ENCODE results near the gene RIOK2. TPM values are rescaled to one million over a fixed set of nuclear protein-coding genes. Genes with fewer than 3 reads are reported as not detected.
"Not testable (repeated sequence)": the region's sequence is repeated elsewhere in the genome, so short reads cannot be mapped to it uniquely, and the experiment has no call there.

The RIOK2 gene
- 10 to 100 TPM; 40.0 to 44.4 TPM for total RNA-seq

DNA sequence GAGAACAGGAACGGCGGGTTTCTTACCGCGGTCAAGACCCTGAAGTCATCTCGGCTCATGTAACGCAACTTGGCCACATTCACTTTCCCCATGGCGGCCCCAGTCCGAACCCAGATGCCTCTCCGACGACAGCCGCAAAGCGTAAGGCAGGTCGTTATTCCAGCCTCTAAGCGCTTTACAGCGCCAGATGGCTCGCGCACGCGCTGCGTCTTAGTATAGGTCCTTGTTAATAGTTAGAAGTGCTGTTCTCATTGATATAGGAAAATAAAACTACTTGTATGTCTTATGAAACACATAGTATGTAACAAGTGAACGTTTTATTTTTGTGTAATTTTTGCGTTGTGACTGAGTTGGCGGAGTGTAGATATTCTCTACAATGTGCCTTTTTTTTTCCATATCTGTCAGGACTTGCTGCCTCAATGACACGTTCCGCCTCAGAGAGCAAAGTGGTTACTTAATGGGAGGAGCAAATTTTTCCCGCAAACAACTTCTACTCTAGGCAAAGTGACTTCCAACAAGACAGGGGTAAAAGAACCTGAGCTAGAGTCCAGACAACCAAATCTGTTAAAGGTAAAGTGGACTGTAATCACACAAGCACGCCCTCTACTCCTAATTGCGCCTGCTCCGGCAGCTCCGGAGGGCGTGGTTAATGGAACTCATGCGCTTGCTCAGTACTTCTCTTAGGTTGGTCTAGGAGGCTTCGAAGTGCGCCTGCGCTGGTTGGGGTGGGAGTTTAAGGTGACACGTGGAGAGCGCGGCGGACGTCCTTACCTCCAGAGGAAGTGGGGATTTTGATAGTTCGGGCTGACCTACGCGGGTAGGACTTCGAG is at the start of gene RIOK2:
Gene RIOK2, minus strand, starts transcription at position 148 of the 830 bp plus-strand sequence. Its CDS starts 56 bp downstream, at position 92.
- POLR2A ChIA-PET: no interaction called here
- CTCF ChIA-PET: no interaction called here

DNA sequence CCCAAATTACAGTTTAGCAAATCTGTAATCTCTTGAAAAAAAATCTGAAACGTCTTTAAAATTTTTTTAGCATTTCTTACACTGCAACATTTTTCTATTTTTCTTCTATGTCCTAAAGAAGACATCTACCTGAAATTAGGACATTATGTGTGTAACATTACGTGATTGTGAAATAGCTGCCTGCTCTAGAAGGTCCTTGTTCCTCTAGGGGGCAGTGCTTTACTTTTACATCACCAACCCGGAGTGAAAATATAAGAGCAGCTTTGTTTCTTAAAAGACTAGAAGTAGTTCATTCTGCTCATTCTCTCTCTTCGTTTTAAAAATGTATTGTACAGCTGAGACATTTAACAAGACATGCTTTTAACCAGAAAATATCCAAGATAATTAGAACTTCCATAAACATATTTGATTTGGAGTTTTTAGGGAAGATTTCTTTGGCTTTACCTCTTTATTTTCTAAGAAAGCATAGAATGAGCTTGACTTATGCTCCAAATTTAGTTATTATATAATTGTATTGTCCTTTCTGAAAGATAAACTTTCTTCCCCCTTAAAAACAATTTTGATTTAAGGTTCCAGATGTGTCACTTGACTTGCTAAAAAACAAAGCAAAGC is 48.1 kb upstream of the RIOK2 start:
- POLR2A ChIA-PET: no interaction called here
- CTCF ChIA-PET: interaction anchor here (1.0 kb wide), 1 partner anchor 1538 kb away, joined by 3 read pairs; no protein-coding TSS in a partner anchor

DNA sequence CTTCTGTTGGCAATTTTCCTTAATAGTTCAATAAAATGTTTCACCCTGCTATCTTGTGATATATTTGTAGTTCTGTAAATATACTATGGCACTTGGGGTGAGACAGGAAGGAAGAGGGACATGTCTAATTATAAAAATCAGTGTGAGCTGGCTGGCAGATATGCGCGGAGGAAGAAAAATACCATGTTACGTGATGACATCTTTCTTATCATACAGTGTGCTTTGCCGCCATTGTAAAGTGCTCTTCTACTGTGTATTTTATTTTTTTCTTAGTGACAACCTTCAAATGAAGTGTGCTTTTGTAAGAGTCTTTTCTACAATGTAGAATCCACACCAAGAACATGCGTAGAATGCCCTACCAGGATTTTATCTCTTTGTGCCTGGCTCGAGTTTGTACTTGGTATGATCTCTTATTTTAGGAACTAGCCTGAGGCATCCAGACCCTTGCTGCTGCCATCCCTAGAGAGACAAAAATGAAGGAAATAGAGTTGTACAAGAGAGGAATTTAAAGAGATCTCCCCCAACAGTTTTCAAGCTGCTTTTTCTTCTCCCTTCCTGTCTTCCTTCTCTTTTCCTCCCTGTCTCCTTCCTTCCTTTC is 46.7 kb upstream of the RIOK2 start:
- ChIA-PET CTCF (interaction anchor here (1.0 kb wide), 1 partner anchor 1539 kb away, joined by 3 read pairs; no protein-coding TSS in a partner anchor), POLR2A (no interaction called here)

DNA sequence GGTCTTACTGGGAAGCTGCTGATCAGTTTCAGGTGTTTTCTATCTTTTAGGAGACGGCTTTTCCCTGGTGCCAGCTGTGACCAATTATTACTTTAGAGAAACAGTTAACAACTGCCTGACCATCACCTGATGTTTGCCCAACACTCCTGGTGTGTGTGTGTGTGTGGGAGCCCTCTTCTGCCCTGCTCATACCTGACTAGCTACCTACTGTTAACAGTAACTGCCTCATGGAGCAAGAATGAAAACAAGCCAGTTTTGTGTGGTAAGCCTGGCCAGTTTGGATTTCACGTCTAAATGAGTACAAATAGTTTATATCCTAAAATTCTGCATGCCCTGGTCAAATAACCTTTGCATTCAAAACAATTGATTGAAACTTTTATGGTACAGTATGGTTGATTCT is 46.1 kb upstream of the RIOK2 start:
- CTCF ChIA-PET: no interaction called here
- POLR2A ChIA-PET: no interaction called here

DNA sequence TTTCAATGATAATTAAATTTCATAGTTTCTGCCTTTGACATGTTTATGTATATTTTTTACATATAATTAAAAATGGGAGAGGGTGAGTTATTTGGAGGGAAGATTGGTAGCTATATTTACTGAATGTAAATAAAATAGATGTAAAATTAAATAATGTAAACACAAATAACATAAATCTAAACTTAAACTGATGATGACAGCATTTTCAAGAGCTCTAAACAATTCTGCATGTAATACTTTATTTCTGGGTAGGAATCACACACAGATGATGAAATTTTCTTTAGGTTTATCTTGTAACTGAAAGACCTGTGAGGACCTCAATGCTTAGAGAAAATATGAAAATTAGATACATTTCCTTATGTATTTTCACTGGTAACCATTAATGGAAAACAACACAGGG is 42.2 kb upstream of the RIOK2 start:
- ChIA-PET POLR2A (no interaction called here), CTCF (no interaction called here)

DNA sequence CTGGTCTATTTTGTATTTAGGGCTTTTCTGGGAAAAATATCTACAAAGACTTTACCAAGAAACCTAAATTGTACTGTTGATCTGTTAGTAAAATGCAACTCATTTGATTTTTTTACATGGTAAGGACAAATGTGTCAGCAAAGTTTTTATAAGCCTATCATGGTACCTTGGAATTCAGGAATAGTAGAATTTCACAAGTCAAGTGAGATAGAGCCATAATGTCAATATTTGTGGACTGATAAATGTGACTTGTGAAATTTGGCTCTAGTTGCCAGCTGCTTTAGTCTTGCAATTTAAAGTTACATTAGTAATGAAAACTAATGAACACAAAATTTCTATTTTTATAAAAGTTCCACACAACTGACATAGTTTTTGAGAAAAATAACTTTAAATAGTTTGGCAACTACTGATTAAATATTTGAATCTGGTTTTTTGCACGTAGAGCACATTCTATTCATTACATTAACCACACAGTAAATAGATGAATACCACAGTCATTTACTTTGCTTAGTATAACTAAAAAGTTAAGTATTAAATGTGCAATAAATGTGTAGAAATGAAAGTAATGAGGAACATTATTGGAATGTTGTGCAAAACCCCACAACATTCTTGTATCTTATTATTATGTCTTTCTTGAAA is 41.2 kb upstream of the RIOK2 start:
- POLR2A ChIA-PET: no interaction called here

DNA sequence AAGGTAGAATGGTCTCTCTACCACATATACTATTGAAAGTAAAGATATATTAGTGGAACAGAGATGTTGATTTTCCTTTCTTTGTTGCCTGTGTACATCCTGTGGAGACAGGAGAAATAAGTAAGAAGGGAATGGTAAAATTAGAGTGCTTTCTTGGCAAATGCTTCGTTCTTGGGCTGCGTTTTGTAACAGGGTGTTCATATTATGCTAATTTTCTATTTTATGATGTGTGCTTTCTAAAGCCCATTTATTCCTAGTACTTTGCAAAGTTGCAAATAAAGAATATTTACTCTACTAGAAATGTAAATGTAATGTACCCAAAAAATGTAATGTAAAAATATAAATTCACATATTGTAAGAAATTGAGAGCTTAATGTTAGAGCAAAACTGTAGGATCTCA is 40.5 kb upstream of the RIOK2 start:
- ChIA-PET CTCF (no interaction called here), POLR2A (no interaction called here)

More for the DNA sequence above, 41.2 kb upstream of the RIOK2 start:
- CTCF ChIA-PET: no interaction called here

DNA sequence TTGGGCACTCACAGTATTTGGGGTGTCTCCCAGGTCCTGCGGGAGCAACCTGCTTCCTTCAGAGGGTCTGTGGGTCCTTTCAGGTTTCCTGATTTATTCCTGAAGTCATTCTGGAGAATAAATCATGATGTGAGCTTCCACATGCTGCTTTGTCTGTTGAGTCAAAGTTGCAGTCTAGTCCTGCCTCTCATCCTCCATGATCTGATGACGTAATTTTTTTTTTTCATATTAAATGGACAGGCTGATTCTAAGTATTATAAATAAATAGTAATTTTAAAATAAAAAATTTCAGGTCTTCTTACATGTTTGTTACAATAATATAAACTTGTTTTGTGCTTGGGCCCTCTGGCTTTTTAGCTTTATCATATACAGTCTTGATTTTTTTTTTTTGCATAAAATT is 26.3 kb upstream of the RIOK2 start:
- ChIA-PET POLR2A (no interaction called here), CTCF (no interaction called here)

DNA sequence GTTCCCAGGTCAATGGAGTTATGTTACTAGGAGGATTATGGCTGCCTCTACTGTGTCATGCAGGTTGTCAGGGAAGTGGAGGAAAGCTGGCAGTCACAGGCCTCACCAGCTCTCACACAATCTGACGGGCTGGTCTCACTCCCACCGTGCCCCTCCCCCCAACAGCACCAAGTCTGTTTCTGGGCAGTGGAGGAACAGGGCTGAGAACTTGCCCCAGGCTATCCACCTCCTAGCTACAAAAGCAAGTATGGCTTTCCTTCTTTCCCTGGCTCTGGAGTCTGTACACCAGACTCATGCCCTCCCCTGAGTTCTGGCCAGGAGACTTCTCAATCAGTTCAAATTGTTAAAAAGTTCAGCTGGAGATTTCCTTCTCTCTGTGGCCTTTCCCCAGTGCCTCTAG is 25.7 kb upstream of the RIOK2 start:
- ChIA-PET POLR2A (no interaction called here), CTCF (no interaction called here)

DNA sequence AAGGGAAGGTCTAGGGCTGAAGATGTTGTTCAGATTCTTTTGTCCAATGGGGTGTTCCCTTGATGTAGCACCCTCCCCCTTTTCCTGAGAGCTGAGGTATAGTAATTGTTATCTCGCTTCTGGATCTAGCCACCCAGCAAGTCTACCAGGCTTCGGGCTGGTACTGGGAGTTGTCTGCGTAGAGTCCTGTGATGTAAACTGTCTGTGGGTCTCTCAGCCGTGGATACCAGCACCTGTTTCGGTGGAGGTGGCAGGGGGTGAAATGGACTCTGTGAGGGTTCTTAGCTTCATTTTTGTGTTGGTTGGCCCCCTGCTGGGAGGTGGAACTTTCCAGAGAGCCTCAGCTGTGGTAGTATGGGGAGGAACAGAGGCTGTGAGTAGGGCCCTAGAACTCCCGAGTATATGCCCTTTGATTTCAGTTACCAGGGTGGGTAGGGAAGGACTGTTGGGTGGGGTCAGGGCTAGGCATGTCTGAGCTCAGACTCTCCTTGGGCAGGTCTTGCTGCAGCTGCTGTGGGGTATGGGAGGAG is 25.2 kb upstream of the RIOK2 start:
- ChIA-PET CTCF (no interaction called here), POLR2A (no interaction called here)

DNA sequence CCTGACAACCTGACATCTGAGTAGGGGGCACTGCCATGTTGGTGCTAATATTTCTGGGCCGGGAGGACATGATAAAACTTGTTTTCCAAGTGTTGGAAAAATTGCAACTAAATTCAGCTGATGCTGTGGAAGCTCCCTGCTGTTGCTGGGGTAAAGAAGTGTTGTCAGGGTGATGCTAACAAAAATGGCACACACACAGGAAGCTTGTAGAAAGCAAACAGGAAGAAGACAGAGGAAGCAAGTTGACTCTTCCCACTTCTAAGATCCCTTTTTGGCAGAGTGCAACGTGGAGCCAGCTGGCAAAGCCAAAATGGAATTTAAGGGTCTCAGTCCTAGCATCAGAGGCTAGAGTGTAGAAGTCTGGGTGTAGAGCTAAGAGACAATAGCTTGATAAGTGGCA is 11.3 kb upstream of the RIOK2 start:
- ChIA-PET POLR2A (no interaction called here), CTCF (no interaction called here)

DNA sequence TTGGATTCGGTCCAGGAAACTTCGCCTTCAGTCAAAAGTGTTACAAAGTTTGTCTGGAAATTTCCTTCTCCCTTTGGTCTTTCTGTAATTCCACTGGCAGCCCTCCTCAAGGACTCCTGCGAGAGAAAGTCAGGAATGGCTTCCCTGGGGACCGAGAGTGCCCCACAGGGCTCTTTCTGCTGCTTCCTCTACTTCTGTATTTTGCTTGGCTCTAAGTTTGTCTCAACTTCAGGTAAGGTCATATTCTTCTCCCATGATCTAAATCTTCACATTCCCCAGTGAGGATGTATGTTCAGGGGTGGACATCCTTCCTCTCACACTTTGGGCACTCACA is 10.3 kb upstream of the RIOK2 start:
- ChIA-PET CTCF (no interaction called here), POLR2A (no interaction called here)

DNA sequence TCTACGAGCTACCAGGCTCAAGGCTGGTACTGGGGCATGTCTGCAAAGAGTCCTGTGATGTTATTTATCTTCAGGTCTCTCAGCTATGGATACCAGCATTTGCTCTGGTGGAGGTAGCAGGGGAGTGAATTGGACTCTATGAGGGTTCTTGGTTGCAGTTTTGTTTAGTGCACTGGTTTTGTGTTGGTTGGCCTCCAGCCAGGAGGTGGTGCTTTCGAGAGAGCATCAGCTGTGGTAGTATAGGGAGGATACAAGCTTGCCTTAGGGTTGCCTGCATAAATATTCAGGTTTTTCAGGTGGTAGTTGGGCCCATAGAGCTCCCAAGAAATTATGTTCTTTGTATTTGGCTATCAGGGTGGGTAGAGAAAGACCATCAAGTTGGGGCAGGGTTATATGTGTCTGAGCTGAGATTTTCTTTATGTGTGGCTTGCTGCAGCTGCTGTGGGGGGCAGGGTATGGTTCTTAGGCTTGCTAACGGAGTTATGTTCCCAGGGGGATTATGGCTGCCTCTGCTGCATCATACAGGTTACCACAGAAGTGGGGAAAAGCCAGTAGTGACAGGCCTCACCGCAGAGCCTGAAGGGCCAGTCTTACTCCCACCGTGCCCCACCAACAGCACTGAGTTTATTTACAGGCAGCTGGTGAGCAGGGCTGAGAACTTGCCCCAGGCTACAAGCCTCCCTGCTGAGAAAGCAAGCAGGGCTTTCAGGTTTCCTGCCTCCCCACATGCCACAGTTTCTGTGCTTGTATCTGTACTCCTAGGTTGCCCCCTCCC is 9.7 kb upstream of the RIOK2 start:
- ChIA-PET POLR2A (no interaction called here), CTCF (interaction anchor here (0.7 to 1.0 kb wide), 2 partner anchors 1579 to 1603 kb away, joined by 3 read pairs; no protein-coding TSS in a partner anchor)

DNA sequence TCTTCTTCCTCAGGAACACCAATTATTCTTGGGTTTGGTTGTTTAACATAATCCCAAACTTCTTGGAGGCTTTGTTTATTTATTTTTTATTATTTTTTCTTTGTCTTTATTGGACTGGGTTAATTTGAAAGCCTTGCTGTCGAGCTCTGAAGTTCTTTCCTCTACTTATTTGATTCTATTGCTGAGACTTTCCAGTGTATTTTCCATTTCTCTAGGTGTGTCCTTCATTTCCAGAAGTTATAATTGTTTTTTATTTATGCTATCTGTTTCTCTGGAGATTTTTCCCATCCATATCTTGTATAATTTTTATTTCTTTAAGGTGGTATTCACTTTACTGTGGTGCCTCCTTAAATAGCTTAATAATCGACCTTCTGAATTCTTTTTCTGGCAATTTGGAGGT is 8.8 kb upstream of the RIOK2 start:
- ChIA-PET CTCF (interaction anchor here (0.7 to 1.0 kb wide), 2 partner anchors 1580 to 1604 kb away, joined by 3 read pairs; no protein-coding TSS in a partner anchor), POLR2A (interaction anchor here (0.6 kb wide), 1 partner anchor 1632 kb away, joined by 4 read pairs; no protein-coding TSS in a partner anchor)

DNA sequence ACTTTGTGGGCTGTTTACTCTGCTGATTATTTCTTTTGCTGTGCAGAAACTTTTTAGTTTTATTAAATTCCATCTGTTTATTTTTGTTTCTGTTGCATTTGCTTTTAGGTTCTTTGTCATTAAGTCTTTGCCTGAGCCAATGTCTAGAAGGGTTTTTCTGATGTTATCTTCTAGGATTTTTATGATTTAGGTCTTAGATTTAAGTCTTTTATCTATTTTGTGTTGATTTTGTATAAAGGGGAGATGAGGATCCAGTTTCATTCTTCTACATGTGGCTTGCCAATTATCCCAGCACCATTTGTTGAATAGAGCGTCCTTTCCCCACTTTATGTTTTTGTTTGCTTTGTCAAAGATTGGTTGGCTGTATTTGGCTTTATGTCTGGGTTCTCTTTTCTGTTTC is 6.5 kb upstream of the RIOK2 start:
- CTCF ChIA-PET, POLR2A ChIA-PET: not testable (repeated sequence)

DNA sequence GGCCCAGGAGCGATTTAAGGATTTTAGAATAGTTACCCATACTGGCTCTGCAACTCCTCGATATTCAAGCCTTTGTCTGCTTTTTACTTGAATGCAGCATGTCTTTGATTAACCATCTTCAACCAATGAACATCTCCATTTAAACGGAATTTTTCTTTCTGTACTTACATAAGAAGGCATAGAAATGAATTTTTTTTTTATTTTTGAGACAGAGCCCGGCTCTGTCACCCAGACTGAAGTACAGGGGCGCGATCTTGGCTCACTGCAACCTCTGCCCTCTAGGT is 825 bp upstream of the RIOK2 start:
- ChIA-PET CTCF (no interaction called here), POLR2A (no interaction called here)

DNA sequence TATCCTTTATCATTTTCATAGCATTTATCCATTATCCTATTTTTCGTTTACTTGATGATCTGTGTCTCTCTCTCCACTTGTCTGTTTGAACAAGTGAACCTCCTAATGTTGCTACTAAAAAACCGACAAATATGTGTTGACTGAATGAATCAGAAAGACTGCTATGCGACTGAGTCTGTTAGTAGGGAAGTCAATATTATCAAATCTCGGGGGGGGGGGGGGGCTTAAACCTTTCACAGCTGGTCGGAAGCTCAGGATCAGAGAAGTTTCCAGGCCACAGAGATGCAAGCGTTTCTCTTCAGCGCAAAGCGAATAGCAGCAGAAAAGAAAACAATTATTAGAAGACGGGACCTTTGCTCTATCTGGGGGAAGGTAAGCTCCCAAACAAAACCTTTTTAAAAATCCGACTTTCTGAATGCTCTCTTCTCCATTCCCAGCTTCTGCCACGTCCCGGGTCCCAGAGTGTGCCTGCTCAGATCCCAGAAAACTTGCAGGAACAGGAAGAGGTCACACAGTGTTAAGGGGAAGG is 412 bp downstream of the RIOK2 start:
- ChIA-PET CTCF (no interaction called here), POLR2A (no interaction called here)

DNA sequence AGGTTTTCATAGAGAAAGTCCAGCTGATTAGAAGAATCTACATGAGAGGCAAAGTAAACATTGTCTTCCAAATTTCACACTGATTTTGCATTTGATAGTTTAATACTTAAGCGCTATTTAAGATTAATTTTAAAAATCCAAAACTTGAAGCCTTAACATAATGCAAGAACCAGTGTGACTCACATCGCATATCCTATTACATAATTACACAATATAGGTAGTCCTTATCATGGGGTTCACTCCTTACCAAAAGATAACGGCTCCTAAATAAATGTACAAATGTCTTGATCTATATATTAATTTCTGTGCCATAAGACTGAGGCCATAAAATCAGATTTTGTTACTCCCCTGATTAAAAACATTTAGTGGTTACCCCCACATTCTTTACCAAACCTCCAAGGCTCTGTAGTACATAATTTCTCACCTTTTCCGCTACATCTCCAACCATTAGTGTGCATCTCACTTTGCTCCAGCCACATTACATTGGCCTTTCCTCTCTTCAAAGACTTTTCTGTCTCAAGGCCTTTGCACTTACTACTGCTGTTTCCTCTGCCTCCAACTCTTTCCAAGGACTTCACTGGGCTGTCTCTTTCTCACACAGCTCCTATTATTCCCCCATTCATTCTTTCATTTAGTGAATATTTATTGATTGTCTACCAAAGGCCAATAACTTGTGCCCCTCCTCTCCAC is 1.0 kb downstream of the RIOK2 start:
- ChIA-PET POLR2A (no interaction called here), CTCF (no interaction called here)

DNA sequence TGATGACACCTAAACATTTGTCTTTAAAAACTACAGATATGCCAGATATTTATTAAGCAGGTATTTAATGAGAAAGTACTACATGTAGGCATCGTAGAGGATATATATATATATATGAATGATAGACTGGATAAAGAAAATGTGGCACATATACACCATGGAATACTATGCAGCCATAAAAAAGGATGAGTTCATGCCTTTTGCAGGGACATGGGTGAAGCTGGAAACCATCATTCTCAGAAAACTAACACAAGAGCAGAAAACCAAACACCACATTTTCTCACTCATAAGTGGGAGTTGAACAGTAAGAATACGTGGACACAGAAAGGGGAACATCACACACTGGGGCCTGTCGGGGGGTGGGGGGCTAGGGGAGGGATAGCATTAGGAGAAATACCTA is 3.6 kb downstream of the RIOK2 start:
- CTCF ChIA-PET, POLR2A ChIA-PET: not testable (repeated sequence)
